ENCODE results near the gene CCDC142. TPM values are rescaled to one million over a fixed set of nuclear protein-coding genes. Genes with fewer than 3 reads are reported as not detected.
A peak's percentile ranks its signal among the peaks of the same experiment; 100 is the strongest.
"Not testable (repeated sequence)": the region's sequence is repeated elsewhere in the genome, so short reads cannot be mapped to it uniquely, and the experiment has no call there.

Gene CCDC142
- total RNA-seq, 1 donor from 2014 or later, result 28.0 TPM

- TF ChIP-seq CTCF (IDR thresholded peaks at IDR 0.05; ENCODE audit: partially characterized antibody, unreplicated experiment), result no peak
- Mint-ChIP-seq H3K36me3 (ENCODE audit: unreplicated experiment) (peaks cover 8% of the 10 kb centered on the region), H3K27me3 (ENCODE audit: unreplicated experiment) (peaks cover 2% of the 10 kb centered on the region), H3K27ac (ENCODE audit: unreplicated experiment) (no peak overlapping the region), H3K4me3 (ENCODE audit: unreplicated experiment) (no peak overlapping the region), H3K4me1 (ENCODE audit: low read depth, unreplicated experiment) (no peaks in the 10 kb centered on the region), H3K9me3 (ENCODE audit: unreplicated experiment) (peaks cover 2% of the 10 kb centered on the region)
- DNase-seq, result no peak
These were observed 9.1 kb upstream of the CCDC142 start for GRCh38 chr2:74491648-74492544.

GRCh38 chr2:74489906-74490305 lies 7.1 kb upstream of the CCDC142 start:
- no peak for DNase-seq
- H3K36me3 Mint-ChIP-seq (ENCODE audit: unreplicated experiment), result no peaks in the 10 kb centered on the region
- H3K9me3 Mint-ChIP-seq (ENCODE audit: unreplicated experiment), result peaks cover 2% of the 10 kb centered on the region
- peaks cover 5% of the 10 kb centered on the region for H3K27me3 Mint-ChIP-seq (ENCODE audit: unreplicated experiment)
- no peaks in the 10 kb centered on the region for H3K4me1 Mint-ChIP-seq (ENCODE audit: low read depth, unreplicated experiment)
- no peak for TF ChIP-seq CTCF (IDR thresholded peaks at IDR 0.05; ENCODE audit: partially characterized antibody, unreplicated experiment)
- no peak overlapping the region for H3K27ac Mint-ChIP-seq (ENCODE audit: unreplicated experiment)
- H3K4me3 Mint-ChIP-seq (ENCODE audit: unreplicated experiment), result no peak overlapping the region

- no peak for DNase-seq
- Mint-ChIP-seq H3K4me1 (ENCODE audit: low read depth, unreplicated experiment) (no peaks in the 10 kb centered on the region), H3K9me3 (ENCODE audit: unreplicated experiment) (peaks cover 1% of the 10 kb centered on the region), H3K27ac (ENCODE audit: unreplicated experiment) (no peak overlapping the region), H3K4me3 (ENCODE audit: unreplicated experiment) (peak overlapping the region; percentile 53), H3K27me3 (ENCODE audit: unreplicated experiment) (peaks cover 5% of the 10 kb centered on the region), H3K36me3 (ENCODE audit: unreplicated experiment) (no peaks in the 10 kb centered on the region)
- TF ChIP-seq CTCF (IDR thresholded peaks at IDR 0.05; ENCODE audit: partially characterized antibody, unreplicated experiment), result no peak
These were observed 6.1 kb upstream of the CCDC142 start for GRCh38 chr2:74488643-74489481.

- H3K4me3 Mint-ChIP-seq (ENCODE audit: unreplicated experiment), result no peak overlapping the region
- peaks cover 14% of the 10 kb centered on the region for H3K27me3 Mint-ChIP-seq (ENCODE audit: unreplicated experiment)
- no peak for TF ChIP-seq CTCF (IDR thresholded peaks at IDR 0.05; ENCODE audit: partially characterized antibody, unreplicated experiment)
- no peak overlapping the region for H3K27ac Mint-ChIP-seq (ENCODE audit: unreplicated experiment)
- no peaks in the 10 kb centered on the region for H3K36me3 Mint-ChIP-seq (ENCODE audit: unreplicated experiment)
- peaks cover 7% of the 10 kb centered on the region for H3K9me3 Mint-ChIP-seq (ENCODE audit: unreplicated experiment)
- DNase-seq, result no peak
- H3K4me1 Mint-ChIP-seq (ENCODE audit: low read depth, unreplicated experiment), result no peaks in the 10 kb centered on the region
These were observed 3.3 kb upstream of the CCDC142 start for GRCh38 chr2:74486141-74486540.

GRCh38 chr2:74483675-74484164 lies 922 bp upstream of the CCDC142 start:
- not testable (repeated sequence) for DNase-seq; H3K9me3 Mint-ChIP-seq (ENCODE audit: unreplicated experiment); H3K4me1 Mint-ChIP-seq (ENCODE audit: low read depth, unreplicated experiment); H3K36me3 Mint-ChIP-seq (ENCODE audit: unreplicated experiment)
- Mint-ChIP-seq H3K27ac (ENCODE audit: unreplicated experiment) (peak overlapping the region; percentile 99), H3K27me3 (ENCODE audit: unreplicated experiment) (peaks cover 12% of the 10 kb centered on the region), H3K4me3 (ENCODE audit: unreplicated experiment) (peak overlapping the region; percentile 98)
